ENCODE measurements around the gene GIMAP2. TPM values are rescaled to one million over a fixed set of nuclear protein-coding genes. Genes with fewer than 3 reads are reported as not detected.

GIMAP2 gene
- total RNA-seq, 2 donors from 2014 or later: 6.6 to 16.1 TPM

DNA sequence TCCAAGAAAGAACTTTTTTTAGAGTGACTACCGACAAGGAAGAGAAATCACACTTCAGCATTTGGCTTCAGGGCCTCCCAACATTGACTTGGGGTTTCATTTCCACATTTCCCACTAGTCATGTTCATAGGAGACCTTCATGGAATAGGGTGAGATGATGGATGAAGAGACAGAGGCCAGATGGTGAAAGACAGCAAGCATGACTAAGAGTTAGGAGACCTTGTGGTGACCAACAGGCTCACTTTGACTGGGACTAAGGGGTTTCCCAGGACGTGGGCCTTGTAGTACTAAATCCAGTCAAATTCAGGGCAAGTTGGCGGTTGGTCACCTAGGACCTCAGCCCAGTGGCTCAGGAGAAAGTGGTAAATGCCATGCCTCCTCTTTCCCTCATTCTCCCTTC, 48.7 kb downstream of the GIMAP2 start:
- TF ChIP-seq POLR2AphosphoS5 (IDR thresholded peaks at IDR 0.05) (no peak), POLR2A (IDR thresholded peaks at IDR 0.05) (no peak)
- TF ChIP-seq, protein P1, sequence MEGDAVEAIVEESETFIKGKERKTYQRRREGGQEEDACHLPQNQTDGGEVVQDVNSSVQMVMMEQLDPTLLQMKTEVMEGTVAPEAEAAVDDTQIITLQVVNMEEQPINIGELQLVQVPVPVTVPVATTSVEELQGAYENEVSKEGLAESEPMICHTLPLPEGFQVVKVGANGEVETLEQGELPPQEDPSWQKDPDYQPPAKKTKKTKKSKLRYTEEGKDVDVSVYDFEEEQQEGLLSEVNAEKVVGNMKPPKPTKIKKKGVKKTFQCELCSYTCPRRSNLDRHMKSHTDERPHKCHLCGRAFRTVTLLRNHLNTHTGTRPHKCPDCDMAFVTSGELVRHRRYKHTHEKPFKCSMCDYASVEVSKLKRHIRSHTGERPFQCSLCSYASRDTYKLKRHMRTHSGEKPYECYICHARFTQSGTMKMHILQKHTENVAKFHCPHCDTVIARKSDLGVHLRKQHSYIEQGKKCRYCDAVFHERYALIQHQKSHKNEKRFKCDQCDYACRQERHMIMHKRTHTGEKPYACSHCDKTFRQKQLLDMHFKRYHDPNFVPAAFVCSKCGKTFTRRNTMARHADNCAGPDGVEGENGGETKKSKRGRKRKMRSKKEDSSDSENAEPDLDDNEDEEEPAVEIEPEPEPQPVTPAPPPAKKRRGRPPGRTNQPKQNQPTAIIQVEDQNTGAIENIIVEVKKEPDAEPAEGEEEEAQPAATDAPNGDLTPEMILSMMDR (IDR thresholded peaks at IDR 0.05): no peak
- 89% methylated on average over 3 of the region's 3 CpGs for WGBS
- no peaks in the 10 kb centered on the region for H3K36me3 ChIP-seq
- H3K4me3 ChIP-seq: no peak overlapping the region
- H3K4me1 ChIP-seq (replicated peaks): no peaks in the 10 kb centered on the region
- intact Hi-C loops (cut with DNase I): no loop called here
- no peaks in the 10 kb centered on the region for H3K9me3 ChIP-seq
- no peak for DNase-seq (ENCODE audit: low spot score)
- no peaks in the 10 kb centered on the region for H3K27me3 ChIP-seq (replicated peaks; ENCODE audit: insufficient read depth)
- no peak overlapping the region for H3K27ac ChIP-seq

DNA sequence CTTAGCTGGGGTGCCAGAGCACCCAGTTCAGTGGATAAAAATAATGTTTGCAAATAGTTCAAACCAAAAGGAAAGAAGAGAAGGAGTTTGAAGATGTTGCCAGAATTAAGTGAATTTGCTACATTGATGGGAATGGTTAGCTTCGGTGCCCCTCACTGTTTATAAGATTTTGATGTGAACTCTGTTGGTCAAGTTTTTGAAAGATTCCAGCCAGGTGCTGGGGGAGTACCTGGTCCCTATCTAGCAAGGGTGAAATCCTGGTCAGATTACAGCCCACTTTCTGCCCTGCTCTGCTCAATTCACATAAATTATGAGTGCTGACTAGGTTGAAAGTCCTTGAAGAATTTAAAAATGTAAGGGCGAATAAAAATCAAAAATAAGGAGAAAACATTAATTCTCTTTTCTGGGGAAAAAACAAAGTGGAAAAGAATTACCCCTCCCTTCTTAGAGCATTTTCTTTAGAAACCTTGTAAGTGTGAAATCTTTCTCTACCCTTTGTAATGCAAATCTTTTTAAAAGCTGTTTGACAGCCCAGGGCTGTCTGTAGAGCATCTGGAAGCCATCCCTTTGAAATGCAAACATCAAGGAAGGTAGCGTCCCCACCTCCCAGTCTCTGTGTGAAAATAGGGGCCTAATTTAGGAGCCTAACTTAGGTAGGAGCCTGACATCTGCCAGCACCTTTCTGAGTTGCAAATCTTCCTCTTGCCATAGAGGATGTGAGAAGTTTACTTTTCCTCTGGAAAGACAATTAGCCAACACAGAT, 50.3 kb downstream of the GIMAP2 start:
- DNase-seq (ENCODE audit: low spot score): no peak
- Histone ChIP-seq H3K27ac (no peak overlapping the region), H3K27me3 (replicated peaks; ENCODE audit: insufficient read depth) (no peaks in the 10 kb centered on the region), H3K4me1 (replicated peaks) (no peaks in the 10 kb centered on the region), H3K9me3 (no peaks in the 10 kb centered on the region), H3K36me3 (no peaks in the 10 kb centered on the region), H3K4me3 (no peak overlapping the region)
- intact Hi-C loops (cut with DNase I): no loop called here
- TF ChIP-seq POLR2AphosphoS5 (IDR thresholded peaks at IDR 0.05): no peak
- TF ChIP-seq POLR2A (IDR thresholded peaks at IDR 0.05): no peak
- TF ChIP-seq, protein P1 (IDR thresholded peaks at IDR 0.05): no peak
- WGBS: 54% methylated on average over 3 of the region's 3 CpGs

DNA sequence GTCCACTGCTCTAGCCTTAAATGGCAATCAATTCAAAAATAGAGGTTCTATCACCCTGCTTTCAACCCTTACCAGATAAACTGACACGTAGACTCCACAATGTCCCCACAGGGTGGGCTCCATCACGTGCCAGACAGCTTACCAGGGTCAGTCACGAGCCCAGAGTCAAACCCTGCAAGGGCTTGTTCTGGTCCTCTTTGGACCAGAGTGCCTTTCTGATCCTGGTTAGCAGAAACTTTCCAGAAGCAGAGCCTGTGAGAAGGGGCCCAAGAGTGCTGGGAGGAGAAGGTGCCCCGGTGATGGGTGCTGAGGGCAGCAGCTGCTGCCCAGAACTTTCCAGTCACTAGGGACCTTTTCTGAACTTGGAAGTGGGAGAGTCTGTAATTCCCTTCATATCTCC, 51.4 kb downstream of the GIMAP2 start:
- 62% methylated on average over 4 of the region's 4 CpGs for WGBS
- TF ChIP-seq POLR2AphosphoS5 (IDR thresholded peaks at IDR 0.05): no peak
- TF ChIP-seq POLR2A (IDR thresholded peaks at IDR 0.05): no peak
- TF ChIP-seq, protein P1 (IDR thresholded peaks at IDR 0.05): no peak

DNA sequence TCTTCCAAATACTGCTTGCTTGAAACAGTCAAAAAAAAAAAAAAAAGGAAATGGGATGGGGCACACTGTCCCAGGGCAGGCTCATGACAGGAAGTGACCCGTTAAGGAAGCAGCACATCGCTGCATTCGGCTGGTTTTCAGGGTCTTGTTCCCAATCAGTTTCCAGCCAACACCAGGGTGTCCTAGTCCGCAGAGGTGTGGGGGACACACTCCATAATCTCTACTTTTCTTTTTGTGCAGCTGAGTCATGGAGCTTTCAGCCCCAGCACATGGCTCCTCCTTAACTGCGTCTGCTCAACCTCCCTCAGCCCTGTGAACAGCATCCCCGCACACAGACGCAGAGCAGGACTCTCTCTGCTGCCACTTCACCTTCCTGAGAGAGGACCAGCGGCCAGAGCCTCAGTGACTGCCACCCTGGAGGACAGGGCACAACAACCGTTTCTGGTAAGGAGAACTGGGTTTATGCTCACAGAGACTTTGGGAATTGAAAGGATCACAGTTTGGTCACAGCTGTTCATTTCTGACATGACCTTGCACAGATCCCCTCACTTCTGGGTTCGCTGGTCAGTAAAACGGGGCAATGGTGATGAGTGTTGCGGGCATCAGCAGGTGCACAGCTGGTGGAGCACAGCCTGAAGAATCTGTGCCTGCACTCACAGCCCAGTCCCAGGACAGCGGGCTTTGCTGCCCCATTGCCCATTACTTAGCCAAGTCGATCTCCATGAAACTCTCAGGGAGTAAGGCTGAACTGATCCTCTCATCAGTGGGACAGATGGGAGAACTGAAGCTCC, 52.0 kb downstream of the GIMAP2 start, which contains the start of gene GIMAP5:
TSS of gene GIMAP5 (plus strand) at position 154 of the 791 bp plus-strand sequence. CDS start 3,467 bp downstream, outside the sequence.
- no peaks in the 10 kb centered on the region for H3K9me3 ChIP-seq
- H3K36me3 ChIP-seq: no peaks in the 10 kb centered on the region
- intact Hi-C loops (cut with DNase I): no loop called here
- WGBS: 52% methylated on average over 14 of the region's 14 CpGs
- H3K4me3 ChIP-seq: peak within 1 kb of the TSS; percentile 17 to 26
- no peaks in the 10 kb centered on the region for H3K4me1 ChIP-seq (replicated peaks)
- H3K27ac ChIP-seq: peak within 1 kb of the TSS in 1 of 2 donors; percentile 49
- H3K27me3 ChIP-seq (replicated peaks; ENCODE audit: insufficient read depth): no peaks in the 10 kb centered on the region
- no peak for DNase-seq (ENCODE audit: low spot score)
- TF ChIP-seq POLR2AphosphoS5 (IDR thresholded peaks at IDR 0.05) (peak; percentile 30), POLR2A (IDR thresholded peaks at IDR 0.05) (no peak)
- TF ChIP-seq, protein P1 (IDR thresholded peaks at IDR 0.05): no peak

More for the DNA sequence above, 51.4 kb downstream of the GIMAP2 start:
- no peak for DNase-seq (ENCODE audit: low spot score)
- Histone ChIP-seq H3K36me3 (no peaks in the 10 kb centered on the region), H3K4me3 (peak overlapping the region in 1 of 2 donors; percentile 26), H3K9me3 (no peaks in the 10 kb centered on the region), H3K4me1 (replicated peaks) (no peaks in the 10 kb centered on the region), H3K27me3 (replicated peaks; ENCODE audit: insufficient read depth) (no peaks in the 10 kb centered on the region), H3K27ac (no peak overlapping the region)
- intact Hi-C loops (cut with DNase I): no loop called here

All from prostate gland (tissue), 2 donors.